Stomach (tissue), 4 donors: ENCODE measurements around the gene CCDC141.

Experiments
- CTCF ChIP-seq, 7 experiments: fragments of 450-650 bp in 4 of 7; fragments of 200-600 bp in 3 of 7; sonication (generic) in 3 of 7; IDR thresholded peaks; one replicate each; pipeline ENCODE4 v1.5.1; 2016 to 2019; ENCODE audit warnings: antibody characterized with exemption in 7 of 7, control low read depth in 2 of 7, mild to moderate bottlenecking in 1 of 7
- POLR2A ChIP-seq, 4 donors: fragments of 450-650 bp; IDR thresholded peaks; one replicate each; pipeline ENCODE4 v1.6.1; 2016; ENCODE audit warnings: antibody characterized with exemption in 4 of 4, control low read depth in 2 of 4, mild to moderate bottlenecking in 1 of 4, moderate library complexity in 1 of 4

GRCh38 chr2:178873912-178874311, 176.0 kb downstream of the CCDC141 start:
- TF ChIP-seq POLR2A (IDR thresholded peaks at IDR 0.05) (no peak), CTCF (IDR thresholded peaks at IDR 0.05) (no peak)
